HG02973 (cell line): ENCODE data around the gene EMC6.

Experiments used
- ATAC-seq: cut with Tn5 transposase; IDR thresholded peaks from one replicate; pipeline ENCODE4 v1.9.1; 2021; ENCODE audit warnings: moderate library complexity; ENCODE audit not compliant: unreplicated experiment

EMC6 gene

GRCh38 chr17:3668279-3669084 lies at the start of gene EMC6, which contains the start of gene TAX1BP3:
Gene EMC6, plus strand, starts transcription at chr17:3668812. Its CDS starts 335 bp downstream, at chr17:3669147.
Gene TAX1BP3, minus strand, starts transcription at chr17:3668578. Its CDS starts 52 bp downstream, at chr17:3668526.
- peak; percentile 81 for ATAC-seq

- ATAC-seq, result no peak
Observed at GRCh38 chr17:3621146-3621720, 47.4 kb upstream of the EMC6 start.

GRCh38 chr17:3622977-3623594 lies 45.5 kb upstream of the EMC6 start:
- ATAC-seq, result no peak

- no peak for ATAC-seq
Observed at GRCh38 chr17:3626831-3627768, 41.5 kb upstream of the EMC6 start.

- ATAC-seq, result no peak
Observed at GRCh38 chr17:3627769-3628167, 40.8 kb upstream of the EMC6 start.

GRCh38 chr17:3630781-3631180 lies 37.8 kb upstream of the EMC6 start:
- no peak for ATAC-seq

GRCh38 chr17:3632287-3632686 lies 36.3 kb upstream of the EMC6 start:
- no peak for ATAC-seq

- no peak for ATAC-seq
Observed at GRCh38 chr17:3635474-3636153, 33.0 kb upstream of the EMC6 start.

- ATAC-seq, result peak; percentile 86
Observed at GRCh38 chr17:3636154-3636907, 32.3 kb upstream of the EMC6 start, which contains the start of the genes CTNS and SHPK. Gene CTNS, plus strand, starts transcription at chr17:3636760. Its CDS starts 3,447 bp downstream, at chr17:3640207. Gene SHPK, minus strand, starts transcription at chr17:3636250. Its CDS starts 31 bp downstream, at chr17:3636219.

- no peak for ATAC-seq
Observed at GRCh38 chr17:3636908-3637373, 31.7 kb upstream of the EMC6 start.

- no peak for ATAC-seq
Observed at GRCh38 chr17:3639981-3640596, 28.5 kb upstream of the EMC6 start.

GRCh38 chr17:3641014-3641413 lies 27.6 kb upstream of the EMC6 start:
- no peak for ATAC-seq

- ATAC-seq, result no peak
Observed at GRCh38 chr17:3641717-3642486, 26.7 kb upstream of the EMC6 start.

GRCh38 chr17:3643889-3644349 lies 24.7 kb upstream of the EMC6 start:
- no peak for ATAC-seq

GRCh38 chr17:3645310-3645709 lies 23.3 kb upstream of the EMC6 start:
- no peak for ATAC-seq

GRCh38 chr17:3647251-3647650 lies 21.4 kb upstream of the EMC6 start:
- ATAC-seq, result no peak

- ATAC-seq, result no peak
Observed at GRCh38 chr17:3647769-3648555, 20.6 kb upstream of the EMC6 start.
